ENCODE data around the gene PHACTR1.
"Not testable (repeated sequence)": the region's sequence is repeated elsewhere in the genome, so short reads cannot be mapped to it uniquely, and the experiment has no call there.

Gene PHACTR1

GRCh38 chr6:13103169-13103568 is 386.6 kb downstream of the PHACTR1 start:
- Mint-ChIP-seq H3K4me3 (no peak overlapping the region), H3K4me1 (ENCODE audit: low read depth) (no peaks in the 10 kb centered on the region), H3K9me3 (no peaks in the 10 kb centered on the region), H3K27ac (no peak overlapping the region), H3K36me3 (ENCODE audit: low read depth) (no peaks in the 10 kb centered on the region), H3K27me3 (peaks cover 8% of the 10 kb centered on the region)

- no peaks in the 10 kb centered on the region for H3K9me3 Mint-ChIP-seq
- H3K4me1 Mint-ChIP-seq (ENCODE audit: low read depth): no peaks in the 10 kb centered on the region
- H3K4me3 Mint-ChIP-seq: no peak overlapping the region
- H3K27me3 Mint-ChIP-seq: peaks cover 11% of the 10 kb centered on the region
- no peaks in the 10 kb centered on the region for H3K36me3 Mint-ChIP-seq (ENCODE audit: low read depth)
- H3K27ac Mint-ChIP-seq: no peak overlapping the region
Measured at GRCh38 chr6:13105139-13105538, 388.6 kb downstream of the PHACTR1 start.

GRCh38 chr6:13112921-13113320 is 396.4 kb downstream of the PHACTR1 start:
- no peaks in the 10 kb centered on the region for H3K4me1 Mint-ChIP-seq (ENCODE audit: low read depth)
- no peaks in the 10 kb centered on the region for H3K36me3 Mint-ChIP-seq (ENCODE audit: low read depth)
- H3K4me3 Mint-ChIP-seq: no peak overlapping the region
- H3K27me3 Mint-ChIP-seq: peaks cover 33% of the 10 kb centered on the region
- no peak overlapping the region for H3K27ac Mint-ChIP-seq
- peaks cover 8% of the 10 kb centered on the region for H3K9me3 Mint-ChIP-seq

- peaks cover 33% of the 10 kb centered on the region for H3K27me3 Mint-ChIP-seq
- H3K9me3 Mint-ChIP-seq: peaks cover 8% of the 10 kb centered on the region
- no peak overlapping the region for H3K27ac Mint-ChIP-seq
- H3K4me1 Mint-ChIP-seq (ENCODE audit: low read depth): no peaks in the 10 kb centered on the region
- no peak overlapping the region for H3K4me3 Mint-ChIP-seq
- no peaks in the 10 kb centered on the region for H3K36me3 Mint-ChIP-seq (ENCODE audit: low read depth)
Measured at GRCh38 chr6:13113376-13113775, 396.8 kb downstream of the PHACTR1 start.

- Mint-ChIP-seq H3K4me3 (no peak overlapping the region), H3K36me3 (ENCODE audit: low read depth) (no peaks in the 10 kb centered on the region), H3K9me3 (peaks cover 8% of the 10 kb centered on the region), H3K4me1 (ENCODE audit: low read depth) (no peaks in the 10 kb centered on the region), H3K27ac (no peak overlapping the region), H3K27me3 (peaks cover 33% of the 10 kb centered on the region)
Measured at GRCh38 chr6:13113981-13114593, 397.5 kb downstream of the PHACTR1 start.

GRCh38 chr6:13116155-13116554 is 399.6 kb downstream of the PHACTR1 start:
- H3K36me3 Mint-ChIP-seq (ENCODE audit: low read depth): no peaks in the 10 kb centered on the region
- peaks cover 26% of the 10 kb centered on the region for H3K27me3 Mint-ChIP-seq
- H3K9me3 Mint-ChIP-seq: peaks cover 8% of the 10 kb centered on the region
- no peak overlapping the region for H3K4me3 Mint-ChIP-seq
- H3K27ac Mint-ChIP-seq: no peak overlapping the region
- H3K4me1 Mint-ChIP-seq (ENCODE audit: low read depth): no peaks in the 10 kb centered on the region

- Mint-ChIP-seq H3K4me3 (no peak overlapping the region), H3K27me3 (peaks cover 17% of the 10 kb centered on the region), H3K9me3 (no peaks in the 10 kb centered on the region), H3K27ac (no peak overlapping the region), H3K4me1 (ENCODE audit: low read depth) (no peaks in the 10 kb centered on the region), H3K36me3 (ENCODE audit: low read depth) (no peaks in the 10 kb centered on the region)
Measured at GRCh38 chr6:13117570-13117969, 401.0 kb downstream of the PHACTR1 start.

- H3K4me3 Mint-ChIP-seq: no peak overlapping the region
- no peaks in the 10 kb centered on the region for H3K36me3 Mint-ChIP-seq (ENCODE audit: low read depth)
- H3K27me3 Mint-ChIP-seq: peaks cover 6% of the 10 kb centered on the region
- H3K4me1 Mint-ChIP-seq (ENCODE audit: low read depth): no peaks in the 10 kb centered on the region
- no peaks in the 10 kb centered on the region for H3K9me3 Mint-ChIP-seq
- H3K27ac Mint-ChIP-seq: no peak overlapping the region
Measured at GRCh38 chr6:13119549-13119948, 403.0 kb downstream of the PHACTR1 start.

- peaks cover 3% of the 10 kb centered on the region for H3K27me3 Mint-ChIP-seq
- H3K9me3 Mint-ChIP-seq: no peaks in the 10 kb centered on the region
- H3K27ac Mint-ChIP-seq: no peak overlapping the region
Measured at GRCh38 chr6:13120483-13121482, 404.2 kb downstream of the PHACTR1 start.

GRCh38 chr6:13124131-13124530 is 407.6 kb downstream of the PHACTR1 start:
- Mint-ChIP-seq H3K27ac (no peak overlapping the region), H3K4me3 (no peak overlapping the region), H3K9me3 (no peaks in the 10 kb centered on the region), H3K36me3 (ENCODE audit: low read depth) (no peaks in the 10 kb centered on the region), H3K4me1 (ENCODE audit: low read depth) (no peaks in the 10 kb centered on the region), H3K27me3 (no peaks in the 10 kb centered on the region)

More at GRCh38 chr6:13120483-13121482, 404.2 kb downstream of the PHACTR1 start:
- Mint-ChIP-seq H3K4me3 (no peak overlapping the region), H3K4me1 (ENCODE audit: low read depth) (no peaks in the 10 kb centered on the region), H3K36me3 (ENCODE audit: low read depth) (no peaks in the 10 kb centered on the region)

GRCh38 chr6:13125841-13126240 is 409.3 kb downstream of the PHACTR1 start:
- peaks cover 4% of the 10 kb centered on the region for H3K27me3 Mint-ChIP-seq
- no peaks in the 10 kb centered on the region for H3K36me3 Mint-ChIP-seq (ENCODE audit: low read depth)
- no peaks in the 10 kb centered on the region for H3K9me3 Mint-ChIP-seq
- H3K4me3 Mint-ChIP-seq: no peak overlapping the region
- H3K27ac Mint-ChIP-seq: no peak overlapping the region
- H3K4me1 Mint-ChIP-seq (ENCODE audit: low read depth): no peaks in the 10 kb centered on the region

- H3K4me3 Mint-ChIP-seq: no peak overlapping the region
- peaks cover 4% of the 10 kb centered on the region for H3K27me3 Mint-ChIP-seq
- H3K9me3 Mint-ChIP-seq: no peaks in the 10 kb centered on the region
- H3K27ac Mint-ChIP-seq: no peak overlapping the region
- H3K4me1 Mint-ChIP-seq (ENCODE audit: low read depth): no peaks in the 10 kb centered on the region
- H3K36me3 Mint-ChIP-seq (ENCODE audit: low read depth): no peaks in the 10 kb centered on the region
Measured at GRCh38 chr6:13131935-13132661, 415.5 kb downstream of the PHACTR1 start.

- not testable (repeated sequence) for H3K4me1 Mint-ChIP-seq (ENCODE audit: low read depth); H3K9me3 Mint-ChIP-seq; H3K27ac Mint-ChIP-seq; H3K36me3 Mint-ChIP-seq (ENCODE audit: low read depth); H3K4me3 Mint-ChIP-seq; H3K27me3 Mint-ChIP-seq
Measured at GRCh38 chr6:13133894-13134293, 417.3 kb downstream of the PHACTR1 start.

- peaks cover 4% of the 10 kb centered on the region for H3K27me3 Mint-ChIP-seq
- no peak overlapping the region for H3K27ac Mint-ChIP-seq
- H3K4me1 Mint-ChIP-seq (ENCODE audit: low read depth): no peaks in the 10 kb centered on the region
- H3K36me3 Mint-ChIP-seq (ENCODE audit: low read depth): no peaks in the 10 kb centered on the region
- no peak overlapping the region for H3K4me3 Mint-ChIP-seq
- no peaks in the 10 kb centered on the region for H3K9me3 Mint-ChIP-seq
Measured at GRCh38 chr6:13135152-13135551, 418.6 kb downstream of the PHACTR1 start.

GRCh38 chr6:13139119-13139518 is 422.6 kb downstream of the PHACTR1 start:
- Mint-ChIP-seq H3K27me3 (peaks cover 3% of the 10 kb centered on the region), H3K4me3 (no peak overlapping the region), H3K27ac (no peak overlapping the region), H3K4me1 (ENCODE audit: low read depth) (no peaks in the 10 kb centered on the region), H3K36me3 (ENCODE audit: low read depth) (no peaks in the 10 kb centered on the region), H3K9me3 (no peaks in the 10 kb centered on the region)
